K562 treated with DMSO at 1 percent for 4 hours (cell line): ENCODE data around the gene FAM24A. TPM values are rescaled to one million over a fixed set of nuclear protein-coding genes. Genes with fewer than 3 reads are reported as not detected.

ENCODE experiments used
- total RNA-seq: library from RNA; unstranded; fragments of 300-600 nt; gene quantifications from 2 replicates; pipeline ENCODE4 v1.2.3, GENCODE V29; 2022; ENCODE audit not compliant: insufficient read depth

Gene FAM24A
- total RNA-seq = not detected in 2 replicates

GRCh38 chr10:122910310-122910709, at the start of gene FAM24A:
TSS of gene FAM24A (plus strand) at chr10:122910610. CDS start at chr10:122911635, 1,025 bp downstream.

GRCh38 chr10:122879339-122880273, 30.8 kb upstream of the FAM24A start, which contains the start of gene FAM24B:
TSS of gene FAM24B (minus strand) at chr10:122879581. CDS start at chr10:122850515, 29,066 bp downstream.

GRCh38 chr10:122953902-122954730, 43.7 kb downstream of the FAM24A start, which contains the start of gene C10orf88:
TSS of gene C10orf88 (minus strand) at chr10:122954227. CDS start at chr10:122954178, 49 bp downstream.

Other genes with a start within 250 kb of the FAM24A start
- not detected in 2 replicates for gene C10orf120, start 210.8 kb upstream of the FAM24A start, total RNA-seq
- 0.56 and 0.92 TPM in 2 replicates for gene CUZD1, start 64.8 kb upstream of the FAM24A start, total RNA-seq
- gene FAM24B, start 31.0 kb upstream of the FAM24A start, total RNA-seq = 10.9 TPM in 1 of 2 replicates, not detected in the other
- 2.5 and 5.3 TPM in 2 replicates for gene C10orf88, start 43.6 kb downstream of the FAM24A start, total RNA-seq
- 10.7 and 11.7 TPM in 2 replicates for gene PSTK, start 69.8 kb downstream of the FAM24A start, total RNA-seq
- 4.6 and 5.5 TPM in 2 replicates for gene IKZF5, start 98.2 kb downstream of the FAM24A start, total RNA-seq
- 1.7 and 2.7 TPM in 2 replicates for gene ACADSB, start 98.4 kb downstream of the FAM24A start, total RNA-seq
- 20.7 and 31.3 TPM in 2 replicates for gene HMX3, start 225.4 kb downstream of the FAM24A start, total RNA-seq
- 0.85 and 1.8 TPM in 2 replicates for gene HMX2, start 237.5 kb downstream of the FAM24A start, total RNA-seq
- gene BUB3, start 243.8 kb downstream of the FAM24A start, total RNA-seq = 119 and 153 TPM in 2 replicates